ENCODE data around the gene ITPKA.

- TF ChIP-seq CTCF (IDR thresholded peaks at IDR 0.05): no peak
- TF ChIP-seq POLR2A (IDR thresholded peaks at IDR 0.05): no peak
Measured at GRCh38 chr15:41491889-41492288, 1.8 kb upstream of the ITPKA start.

All from Peyer's patch (tissue), 4 donors.